GM13976 (cell line): ENCODE data around the gene POLR3A.

ENCODE experiments used
- DNase-seq: peaks from one replicate; pipeline ENCODE4 v3.0.0; 2012; ENCODE audit warnings: low spot score
- CTCF ChIP-seq: IDR thresholded peaks from 2 replicates; pipeline ENCODE4 v1.5.1; 2012; ENCODE audit warnings: borderline replicate concordance, mild to moderate bottlenecking; ENCODE audit not compliant: insufficient read depth; ENCODE audit errors: extremely low read depth, missing control alignments, control extremely low read depth
- in situ Hi-C: fragments of 300-500 bp; cut with MboI; formaldehyde crosslinking; loops from one replicate; pipeline ENCODE4 v1.12.0; 2022; ENCODE audit warnings: low sequenced_read_pairs, mixed read lengths, inconsistent platforms; ENCODE audit not compliant: unreplicated experiment

The POLR3A gene

GRCh38 chr10:77932016-77932715, 97.1 kb downstream of the POLR3A start:
- no peak for DNase-seq
- TF ChIP-seq CTCF, result no peak
- in situ Hi-C loops, result no loop called here

- in situ Hi-C loops, result no loop called here
- DNase-seq, result no peak
- no peak for TF ChIP-seq CTCF
Measured at GRCh38 chr10:77927402-77928246, 101.7 kb downstream of the POLR3A start.

- TF ChIP-seq CTCF, result no peak
- in situ Hi-C loops, result no loop called here
- DNase-seq, result peak; percentile 73
Measured at GRCh38 chr10:77926566-77927401, 102.5 kb downstream of the POLR3A start, which contains the start of gene DLG5. Gene DLG5, minus strand, starts transcription at chr10:77926755. Its CDS starts 235 bp downstream, at chr10:77926520.

- in situ Hi-C loops, result no loop called here
- DNase-seq, result peak; percentile 72
- no peak for TF ChIP-seq CTCF
Measured at GRCh38 chr10:77925795-77926565, 103.3 kb downstream of the POLR3A start.

- in situ Hi-C loops, result no loop called here
- DNase-seq, result no peak
- TF ChIP-seq CTCF, result no peak
Measured at GRCh38 chr10:77925410-77925794, 103.9 kb downstream of the POLR3A start.
